Natural killer cell (primary cell): ENCODE measurements around the gene KCNAB2. TPM values are rescaled to one million over a fixed set of nuclear protein-coding genes. Genes with fewer than 3 reads are reported as not detected.

ENCODE experiments used
- ATAC-seq, 3 donors: fragments of 150-1000 bp in 2 of 3; fragments of 200-7000 bp in 1 of 3; cut with Tn5 transposase; 1 replicate in 1 of 3; 2 replicates in 2 of 3; pipeline ENCODE4 v1.10.0; 2021; ENCODE audit warnings: mild to moderate bottlenecking in 2 of 3, moderate library complexity in 2 of 3
- DNase-seq, 2 donors: peaks; one replicate each; pipeline versions ENCODE4 v3.0.0 to v3.0.0-alpha.2; 2013 to 2021; ENCODE audit warnings: mixed read lengths in 1 of 2
- H3K27ac ChIP-seq: one replicate; pipeline ENCODE4 v1.5.1; 2013; ENCODE audit warnings: mild to moderate bottlenecking, low read length
- H3K27me3 ChIP-seq: one replicate; pipeline ENCODE4 v1.6.1; 2013; ENCODE audit warnings: low read length; ENCODE audit not compliant: control insufficient read depth, insufficient read depth
- H3K36me3 ChIP-seq: one replicate; pipeline ENCODE4 v1.6.1; 2013; ENCODE audit warnings: low read length; ENCODE audit not compliant: control insufficient read depth, insufficient read depth
- H3K4me1 ChIP-seq: one replicate; pipeline ENCODE4 v1.6.1; 2013; ENCODE audit warnings: low read length; ENCODE audit not compliant: control insufficient read depth, insufficient read depth
- H3K4me3 ChIP-seq: one replicate; pipeline ENCODE4 v1.5.1; 2013; ENCODE audit warnings: low read length
- H3K9me3 ChIP-seq: one replicate; pipeline ENCODE4 v1.6.1; 2013; ENCODE audit warnings: low read length; ENCODE audit not compliant: control insufficient read depth, insufficient read depth
- H3K27ac Mint-ChIP-seq, 2 donors: one replicate each; pipeline ENCODE4 v1.8.0; 2022; ENCODE audit warnings: mild to moderate bottlenecking in 2 of 2, mixed read lengths in 2 of 2, moderate library complexity in 1 of 2
- H3K27me3 Mint-ChIP-seq, 2 donors: one replicate each; pipeline ENCODE4 v1.8.0; 2022; ENCODE audit warnings: low read depth in 2 of 2, mixed read lengths in 2 of 2
- H3K36me3 Mint-ChIP-seq: one replicate; pipeline ENCODE4 v1.8.0; 2022; ENCODE audit warnings: mixed read lengths
- H3K4me1 Mint-ChIP-seq, 2 donors: one replicate each; pipeline ENCODE4 v1.8.0; 2022; ENCODE audit warnings: mixed read lengths in 2 of 2
- H3K4me3 Mint-ChIP-seq: one replicate; pipeline ENCODE4 v1.8.0; 2022; ENCODE audit warnings: mild to moderate bottlenecking, moderate library complexity, mixed read lengths
- H3K9me3 Mint-ChIP-seq, 2 donors: one replicate each; pipeline ENCODE4 v1.8.0; 2022; ENCODE audit warnings: mixed read lengths in 2 of 2
- WGBS: methylation state at CpG from one replicate; pipeline ENCODE4 v1.1.7; 2013; ENCODE audit warnings: missing lambda C conversion rate; ENCODE audit not compliant: insufficient coverage; 5-methylcytosine and 5-hydroxymethylcytosine counted together
- intact Hi-C: fragments of 100-400 bp; cut with micrococcal nuclease; formaldehyde crosslinking; loops from one replicate; pipeline ENCODE4 v1.14.2; 2022
- total RNA-seq, 4 donors: library from RNA; stranded (reverse); fragments of 120-200 nt in 1 of 4; gene quantifications; one replicate each; pipeline versions ENCODE4 v1.2.3 to v1.2.4, GENCODE V29; 2013 to 2022
- TF ChIP-seq, protein P1 (sequence below): fragments of 200-600 bp; IDR thresholded peaks from one replicate; pipeline ENCODE4 v1.8.0; 2022; ENCODE audit warnings: antibody characterized with exemption

The KCNAB2 gene
- total RNA-seq, 3 donors from 2014 or later (not counting 1 experiment from before 2014, with no cell fraction given) = 387 to 749 (median 430) TPM

GRCh38 chr1:6109688-6110087, 64.0 kb downstream of the KCNAB2 start:
- intact Hi-C loops = loop anchor here (5.0 to 10.0 kb wide), 2 partner anchors 133 to 235 kb away; partner anchors contain the start of gene HES3
- no peaks in the 10 kb centered on the region for H3K36me3 Mint-ChIP-seq

DNA sequence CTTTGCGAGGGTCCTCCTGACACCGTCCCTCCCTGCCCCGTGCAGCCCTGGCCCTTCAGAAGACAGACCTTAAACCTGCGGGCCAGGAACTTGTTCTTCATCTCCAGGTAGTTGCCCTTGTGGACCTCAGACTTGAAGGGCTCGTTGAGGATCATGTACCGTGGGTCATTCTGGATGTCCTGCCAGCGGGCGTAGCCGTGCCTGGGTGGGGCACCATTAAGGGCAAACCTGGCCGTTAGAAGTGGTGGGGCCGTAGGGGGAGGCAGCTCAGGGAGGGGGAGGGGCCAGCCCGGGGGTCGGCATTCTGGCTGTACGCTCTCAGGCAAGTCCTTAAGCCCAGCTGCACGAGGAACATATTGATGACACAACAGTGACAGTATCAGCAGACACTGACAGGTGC, 64.6 kb downstream of the KCNAB2 start:
- H3K4me3 ChIP-seq = no peak overlapping the region
- H3K27me3 ChIP-seq = no peaks in the 10 kb centered on the region
- Mint-ChIP-seq H3K36me3 (no peaks in the 10 kb centered on the region), H3K27ac (no peak overlapping the region), H3K4me3 (no peak overlapping the region), H3K4me1 (peaks cover 0 to 7% of the 10 kb centered on the region in 2 donors), H3K27me3 (peaks cover 0 to 11% of the 10 kb centered on the region in 2 donors), H3K9me3 (no peaks in the 10 kb centered on the region)
- H3K36me3 ChIP-seq = no peaks in the 10 kb centered on the region
- 81% methylated on average over 15 of the region's 15 CpGs for WGBS
- DNase-seq (no peak), ATAC-seq (no peak)
- H3K9me3 ChIP-seq = no peaks in the 10 kb centered on the region
- H3K27ac ChIP-seq = no peak overlapping the region
- TF ChIP-seq, protein P1, sequence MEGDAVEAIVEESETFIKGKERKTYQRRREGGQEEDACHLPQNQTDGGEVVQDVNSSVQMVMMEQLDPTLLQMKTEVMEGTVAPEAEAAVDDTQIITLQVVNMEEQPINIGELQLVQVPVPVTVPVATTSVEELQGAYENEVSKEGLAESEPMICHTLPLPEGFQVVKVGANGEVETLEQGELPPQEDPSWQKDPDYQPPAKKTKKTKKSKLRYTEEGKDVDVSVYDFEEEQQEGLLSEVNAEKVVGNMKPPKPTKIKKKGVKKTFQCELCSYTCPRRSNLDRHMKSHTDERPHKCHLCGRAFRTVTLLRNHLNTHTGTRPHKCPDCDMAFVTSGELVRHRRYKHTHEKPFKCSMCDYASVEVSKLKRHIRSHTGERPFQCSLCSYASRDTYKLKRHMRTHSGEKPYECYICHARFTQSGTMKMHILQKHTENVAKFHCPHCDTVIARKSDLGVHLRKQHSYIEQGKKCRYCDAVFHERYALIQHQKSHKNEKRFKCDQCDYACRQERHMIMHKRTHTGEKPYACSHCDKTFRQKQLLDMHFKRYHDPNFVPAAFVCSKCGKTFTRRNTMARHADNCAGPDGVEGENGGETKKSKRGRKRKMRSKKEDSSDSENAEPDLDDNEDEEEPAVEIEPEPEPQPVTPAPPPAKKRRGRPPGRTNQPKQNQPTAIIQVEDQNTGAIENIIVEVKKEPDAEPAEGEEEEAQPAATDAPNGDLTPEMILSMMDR = no peak
- no peaks in the 10 kb centered on the region for H3K4me1 ChIP-seq
- intact Hi-C loops = no loop called here

More at GRCh38 chr1:6109688-6110087, 64.0 kb downstream of the KCNAB2 start:
- Mint-ChIP-seq H3K9me3 (no peaks in the 10 kb centered on the region), H3K27me3 (peaks cover 0 to 11% of the 10 kb centered on the region in 2 donors), H3K4me1 (peaks cover 0 to 7% of the 10 kb centered on the region in 2 donors), H3K4me3 (no peak overlapping the region), H3K27ac (no peak overlapping the region)
- no peak for ATAC-seq
- Histone ChIP-seq H3K4me3 (no peak overlapping the region), H3K9me3 (no peaks in the 10 kb centered on the region), H3K36me3 (no peaks in the 10 kb centered on the region), H3K27ac (no peak overlapping the region), H3K27me3 (no peaks in the 10 kb centered on the region), H3K4me1 (no peaks in the 10 kb centered on the region)
- 88% methylated on average over 24 of the region's 24 CpGs for WGBS
- TF ChIP-seq, protein P1 = no peak
- no peak for DNase-seq

DNA sequence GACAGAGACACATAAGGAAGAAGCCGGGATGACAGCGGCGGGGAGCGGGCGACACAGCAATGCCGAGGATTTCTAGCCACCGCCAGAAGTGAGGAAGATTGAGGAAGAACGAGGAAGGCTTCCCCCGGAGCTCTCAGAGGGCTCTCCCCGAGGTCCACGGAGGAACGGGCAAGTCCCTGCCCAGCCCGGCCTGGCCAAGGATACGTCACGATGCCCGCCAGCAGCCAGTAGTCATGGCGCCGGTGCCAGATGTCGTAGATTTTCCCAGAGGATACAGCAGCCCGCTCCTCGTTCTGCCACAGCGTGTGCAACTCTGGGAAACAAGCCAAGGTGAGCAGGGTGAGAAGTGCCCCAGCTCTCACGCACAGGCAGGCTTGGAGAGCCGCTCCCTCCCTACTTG, 65.9 kb downstream of the KCNAB2 start:
- TF ChIP-seq, protein P1 = no peak
- H3K9me3 ChIP-seq = no peaks in the 10 kb centered on the region
- DNase-seq (no peak), ATAC-seq (no peak)
- 94% methylated on average over 24 of the region's 24 CpGs for WGBS
- H3K27me3 ChIP-seq = no peaks in the 10 kb centered on the region
- intact Hi-C loops = no loop called here
- no peaks in the 10 kb centered on the region for H3K36me3 ChIP-seq
- no peaks in the 10 kb centered on the region for H3K9me3 Mint-ChIP-seq
- H3K4me3 Mint-ChIP-seq = no peak overlapping the region
- no peaks in the 10 kb centered on the region for H3K4me1 ChIP-seq
- peaks cover 0 to 7% of the 10 kb centered on the region in 2 donors for H3K4me1 Mint-ChIP-seq
- H3K27ac Mint-ChIP-seq = no peak overlapping the region
- H3K4me3 ChIP-seq = no peak overlapping the region
- H3K36me3 Mint-ChIP-seq = peaks cover 2% of the 10 kb centered on the region
- no peak overlapping the region for H3K27ac ChIP-seq
- H3K27me3 Mint-ChIP-seq = peaks cover 0 to 11% of the 10 kb centered on the region in 2 donors
